ENCODE results near the gene SPEN.

Gene SPEN

DNA sequence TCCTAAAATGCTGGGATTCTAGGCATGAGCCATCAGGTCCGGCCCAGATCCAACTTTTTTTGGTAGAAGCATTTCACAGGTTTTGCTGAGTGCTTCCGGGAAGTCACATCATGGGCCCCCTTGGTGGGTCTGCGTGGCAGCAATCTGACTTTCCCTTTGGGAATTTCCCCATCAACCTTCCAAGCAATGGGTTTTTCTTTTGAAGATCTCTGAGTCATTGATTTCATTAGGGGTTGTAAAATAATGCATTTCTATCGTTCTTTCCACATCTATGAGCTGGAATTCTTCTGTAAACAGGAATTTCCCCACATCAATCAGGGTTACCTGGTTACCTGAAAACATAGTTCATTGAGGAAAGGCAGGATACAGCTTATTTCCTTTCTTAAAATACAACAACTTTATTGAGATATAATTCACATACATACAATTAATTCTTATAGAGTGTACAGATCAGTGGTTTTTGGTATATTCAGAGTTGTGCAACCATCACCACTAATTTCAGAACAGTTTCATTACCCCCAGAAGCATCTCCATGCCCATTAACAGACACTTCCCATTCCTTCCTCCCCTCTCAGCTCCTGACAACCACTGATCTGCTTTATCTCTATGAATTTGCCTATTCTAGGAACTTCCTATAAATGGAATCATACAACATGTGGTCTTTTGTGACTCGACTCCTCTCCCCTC, 138.2 kb downstream of the SPEN start:
- no peak overlapping the region for H3K4me3 ChIP-seq (ENCODE audit: low read length)
- no peaks in the 10 kb centered on the region for H3K4me1 ChIP-seq (ENCODE audit: insufficient read depth, low read length)
- H3K36me3 ChIP-seq (ENCODE audit: insufficient read depth, low read length) = no peaks in the 10 kb centered on the region
- H3K9me3 ChIP-seq (ENCODE audit: low read length) = no peaks in the 10 kb centered on the region
- H3K27me3 ChIP-seq (ENCODE audit: insufficient read depth, low read length) = peaks cover 2% of the 10 kb centered on the region
- H2AFZ ChIP-seq (ENCODE audit: low read depth, low read length) = no peak overlapping the region

GRCh38 chr1:15988856-15989736, 141.6 kb downstream of the SPEN start:
- Histone ChIP-seq H3K4me3 (ENCODE audit: low read length) (no peak overlapping the region), H3K9me3 (ENCODE audit: low read length) (no peaks in the 10 kb centered on the region), H2AFZ (ENCODE audit: low read depth, low read length) (no peak overlapping the region), H3K4me1 (ENCODE audit: insufficient read depth, low read length) (no peaks in the 10 kb centered on the region), H3K27me3 (ENCODE audit: insufficient read depth, low read length) (peaks cover 2% of the 10 kb centered on the region), H3K36me3 (ENCODE audit: insufficient read depth, low read length) (no peaks in the 10 kb centered on the region)

GRCh38 chr1:15989776-15990175, 142.3 kb downstream of the SPEN start:
- no peaks in the 10 kb centered on the region for H3K36me3 ChIP-seq (ENCODE audit: insufficient read depth, low read length)
- H3K9me3 ChIP-seq (ENCODE audit: low read length) = no peaks in the 10 kb centered on the region
- H3K4me3 ChIP-seq (ENCODE audit: low read length) = no peak overlapping the region
- H3K27me3 ChIP-seq (ENCODE audit: insufficient read depth, low read length) = peaks cover 2% of the 10 kb centered on the region
- H3K4me1 ChIP-seq (ENCODE audit: insufficient read depth, low read length) = no peaks in the 10 kb centered on the region
- no peak overlapping the region for H2AFZ ChIP-seq (ENCODE audit: low read depth, low read length)
